H1 (cell line): ENCODE measurements around the gene CRYBG1. TPM values are rescaled to one million over a fixed set of nuclear protein-coding genes. Genes with fewer than 3 reads are reported as not detected.

Experiments
- CTCF ChIA-PET: fragments of 300-600 bp; sonication (Branson Sonifier 250); formaldehyde crosslinking; loops from one replicate; lab custom pipeline; 2021; ENCODE audit not compliant: partially characterized antibody; lab: Charles Lee
- POLR2A ChIA-PET: fragments of 300-600 bp; sonication (Branson Sonifier 250); formaldehyde crosslinking; loops from one replicate; lab custom pipeline; 2021; ENCODE audit warnings: inconsistent platforms; ENCODE audit not compliant: partially characterized antibody; lab: Charles Lee
- DNase-seq, 2 experiments: peaks; one replicate each; pipeline versions ENCODE4 v3.0.0 to v3.0.0-alpha.2; 2010 to 2022; ENCODE audit warnings: low spot score in 2 of 2, low read depth in 1 of 2, mixed read lengths in 1 of 2
- FAIRE-seq: peaks from 2 replicates; lab custom pipeline; 2011; peaks lifted over from hg19 to GRCh38; lab: Jason Lieb, UNC
- H2AFZ ChIP-seq: 2 replicates; pipeline ENCODE4 v1.8.1; 2012; ENCODE audit warnings: low read length, inconsistent platforms
- H2AK5ac ChIP-seq: 2 replicates; pipeline ENCODE4 v1.6.1; 2013; ENCODE audit warnings: low read depth, low read length
- H2BK120ac ChIP-seq: replicated peaks from 2 replicates; pipeline ENCODE3; 2013; ENCODE audit warnings: low read depth, low read length, inconsistent platforms
- H2BK12ac ChIP-seq: 2 replicates; pipeline ENCODE4 v1.6.1; 2013; ENCODE audit warnings: low read depth, low read length
- H2BK15ac ChIP-seq: 2 replicates; pipeline ENCODE4 v1.6.1; 2013; ENCODE audit warnings: low read length
- H2BK20ac ChIP-seq: 2 replicates; pipeline ENCODE4 v1.6.1; 2013; ENCODE audit warnings: low read length
- H2BK5ac ChIP-seq: 2 replicates; pipeline ENCODE4 v1.6.1; 2013; ENCODE audit warnings: low read depth, low read length
- H3K14ac ChIP-seq: 2 replicates; pipeline ENCODE4 v1.6.1; 2013; ENCODE audit warnings: inconsistent platforms; ENCODE audit not compliant: insufficient read length
- H3K18ac ChIP-seq: 2 replicates; pipeline ENCODE4 v1.6.1; 2013; ENCODE audit warnings: low read length; ENCODE audit errors: extremely low read depth
- H3K23ac ChIP-seq: 2 replicates; pipeline ENCODE4 v1.6.1; 2013; ENCODE audit warnings: inconsistent platforms; ENCODE audit not compliant: insufficient read length
- H3K23me2 ChIP-seq: 2 replicates; pipeline ENCODE4 v1.6.1; 2013; ENCODE audit warnings: low read depth, low read length
- H3K27ac ChIP-seq: 2 replicates; pipeline ENCODE4 v1.6.1; 2011; ENCODE audit warnings: low read depth, low read length, inconsistent platforms
- H3K27me3 ChIP-seq, 4 experiments: replicated peaks in 1 of 4; 1 replicate in 1 of 4; 2 replicates in 3 of 4; pipeline versions ENCODE4 v1.6.1 to v1.8.1; 2011 to 2013; ENCODE audit warnings: low read length in 3 of 4, mild to moderate bottlenecking in 3 of 4, inconsistent platforms in 2 of 4, mixed read lengths in 2 of 4, moderate library complexity in 1 of 4; ENCODE audit not compliant: control insufficient read depth in 3 of 4, insufficient read depth in 3 of 4; ENCODE audit errors: extremely low read depth in 1 of 4
- H3K36me3 ChIP-seq, 4 experiments: 2 replicates each; pipeline versions ENCODE4 v1.6.1 to v1.8.1; 2011 to 2013; ENCODE audit warnings: mild to moderate bottlenecking in 4 of 4, low read length in 3 of 4, moderate library complexity in 2 of 4, control low read depth in 1 of 4, inconsistent platforms in 1 of 4; ENCODE audit not compliant: insufficient read depth in 4 of 4, control insufficient read depth in 2 of 4
- H3K4ac ChIP-seq: replicated peaks from 2 replicates; pipeline ENCODE3; 2013; ENCODE audit warnings: low read length, low read depth, mixed read lengths, inconsistent platforms; ENCODE audit not compliant: insufficient read length
- H3K4me1 ChIP-seq, 4 experiments: replicated peaks in 1 of 4; 1 replicate in 1 of 4; 2 replicates in 3 of 4; pipeline versions ENCODE4 v1.6.1 to v1.8.1; 2011 to 2013; ENCODE audit warnings: low read length in 3 of 4, inconsistent platforms in 2 of 4, mixed read lengths in 1 of 4; ENCODE audit not compliant: insufficient read depth in 4 of 4, control insufficient read depth in 3 of 4
- H3K4me2 ChIP-seq, 2 experiments: 2 replicates each; pipeline versions ENCODE4 v1.6.1 to v1.8.1; 2011 to 2013; ENCODE audit warnings: low read depth in 2 of 2, low read length in 2 of 2, control low read depth in 1 of 2, inconsistent platforms in 1 of 2, mild to moderate bottlenecking in 1 of 2; ENCODE audit not compliant: insufficient read depth in 1 of 2
- H3K4me3 ChIP-seq, 4 experiments: fragments of 200-600, 300-600 bp in 1 of 4; sonication (generic), shearing (Covaris generic), sonication (Bioruptor Twin) in 1 of 4; 2 replicates each; pipeline versions ENCODE4 v1.5.1 to v1.8.1; 2011 to 2016; ENCODE audit warnings: low read length in 4 of 4, low read depth in 3 of 4, control low read depth in 2 of 4, inconsistent platforms in 2 of 4, mild to moderate bottlenecking in 2 of 4, mixed read lengths in 1 of 4, moderate library complexity in 1 of 4; ENCODE audit not compliant: insufficient read depth in 2 of 4; ENCODE audit errors: extremely low read depth in 1 of 4
- H3K56ac ChIP-seq: replicated peaks from 2 replicates; pipeline ENCODE3; 2013; ENCODE audit warnings: low read depth, mild to moderate bottlenecking, mixed read lengths, low read length, inconsistent platforms; ENCODE audit not compliant: insufficient read length
- H3K79me1 ChIP-seq: 2 replicates; pipeline ENCODE4 v1.6.1; 2013; ENCODE audit warnings: low read depth, low read length, control low read depth
- H3K79me2 ChIP-seq, 2 experiments: 2 replicates each; pipeline versions ENCODE4 v1.6.1 to v1.8.1; 2012 to 2013; ENCODE audit warnings: low read length in 2 of 2, mild to moderate bottlenecking in 2 of 2, inconsistent platforms in 1 of 2; ENCODE audit not compliant: insufficient read depth in 2 of 2, control insufficient read depth in 1 of 2
- H3K9ac ChIP-seq, 4 experiments: replicated peaks in 1 of 4; 1 replicate in 1 of 4; 2 replicates in 3 of 4; pipeline versions ENCODE4 v1.6.1 to v1.8.1; 2011 to 2013; ENCODE audit warnings: low read depth in 3 of 4, low read length in 3 of 4, control low read depth in 2 of 4, mild to moderate bottlenecking in 2 of 4, moderate library complexity in 2 of 4, inconsistent platforms in 1 of 4; ENCODE audit errors: extremely low read depth in 1 of 4
- H3K9me3 ChIP-seq, 2 experiments: 2 replicates each; pipeline versions ENCODE4 v1.6.1 to v1.8.1; 2012 to 2013; ENCODE audit warnings: mild to moderate bottlenecking in 2 of 2, moderate library complexity in 2 of 2, control low read depth in 1 of 2, inconsistent platforms in 1 of 2, low read depth in 1 of 2, low read length in 1 of 2, mixed read lengths in 1 of 2; ENCODE audit not compliant: insufficient read depth in 2 of 2
- H4K20me1 ChIP-seq, 2 experiments: replicated peaks in 1 of 2; 2 replicates each; pipeline versions ENCODE3 to v1.8.1; 2011 to 2013; ENCODE audit warnings: inconsistent platforms in 2 of 2, low read length in 2 of 2, mild to moderate bottlenecking in 1 of 2; ENCODE audit not compliant: insufficient read depth in 2 of 2, control insufficient read depth in 1 of 2
- H4K5ac ChIP-seq: 2 replicates; pipeline ENCODE4 v1.6.1; 2013; ENCODE audit warnings: low read length, low read depth, mixed read lengths, inconsistent platforms; ENCODE audit not compliant: insufficient read length
- H4K8ac ChIP-seq: 2 replicates; pipeline ENCODE4 v1.8.0; 2013; ENCODE audit warnings: mild to moderate bottlenecking, moderate library complexity, low read length, inconsistent platforms; ENCODE audit not compliant: insufficient read depth; ENCODE audit errors: extremely low read depth
- H4K91ac ChIP-seq: replicated peaks from 2 replicates; pipeline ENCODE3; 2013; ENCODE audit warnings: low read length, mixed read lengths, inconsistent platforms; ENCODE audit not compliant: insufficient read length
- ATF3 ChIP-seq: IDR thresholded peaks from 2 replicates; pipeline ENCODE4 v1.6.1; 2011; ENCODE audit warnings: low read depth, mild to moderate bottlenecking, low read length; ENCODE audit not compliant: insufficient read depth
- GTF2F1 ChIP-seq: IDR thresholded peaks from 2 replicates; pipeline ENCODE4 v1.6.1; 2012; ENCODE audit warnings: low read depth, low read length, improper control_type of control experiment, borderline replicate concordance
- HDAC6 ChIP-seq: IDR thresholded peaks from one replicate; pipeline ENCODE4 v1.7.1; 2012; ENCODE audit warnings: low read depth, mild to moderate bottlenecking, inconsistent platforms, low read length, moderate library complexity
- MAX ChIP-seq: IDR thresholded peaks from 2 replicates; pipeline ENCODE4 v1.6.1; 2012; ENCODE audit warnings: inconsistent platforms
- ZNF274 ChIP-seq: IDR thresholded peaks from 2 replicates; pipeline ENCODE4 v1.7.0; 2012; ENCODE audit warnings: low read length, borderline replicate concordance; ENCODE audit errors: extremely low read depth
- WGBS, 2 experiments: shearing (Covaris generic) in 1 of 2; methylation state at CpG; one replicate each; pipeline versions ENCODE4 v1.1.6 to v1.1.7; 2013 to 2015; ENCODE audit warnings: low lambda C conversion rate in 2 of 2, mixed read lengths in 2 of 2, inconsistent platforms in 1 of 2, low coverage in 1 of 2, missing lambda C conversion rate in 1 of 2; ENCODE audit not compliant: insufficient replicate concordance in 2 of 2, insufficient coverage in 1 of 2, insufficient read length in 1 of 2; ENCODE audit errors: extremely low coverage in 1 of 2, missing lambda C conversion rate in 1 of 2; 5-methylcytosine and 5-hydroxymethylcytosine counted together
- polyA plus RNA-seq, 7 experiments: library from polyadenylated mRNA; depleted of rRNA in 3 of 7; stranded (reverse) in 5 of 7; unstranded in 2 of 7; fragments of >200 nt in 5 of 7; fragments of 200-250 nt in 2 of 7; gene quantifications; 1 replicate in 5 of 7; 2 replicates in 1 of 7; 4 replicates in 1 of 7; pipeline versions ENCODE4 v1.2.1 to v1.2.3, GENCODE V29; 2011 to 2013; ENCODE audit warnings: missing spikeins in 2 of 7, mixed read lengths in 2 of 7
- total RNA-seq: library from RNA; stranded (reverse); fragmentation: NEBNext Ultra II Directional; extraction: Animal tissue kit (Norgen Biotek cat#: 25700); gene quantifications from 2 replicates; pipeline ENCODE4 v1.2.1, GENCODE V29; 2021

Gene CRYBG1
- total and polyA plus RNA-seq, 2 of the 8 experiments (the other 6 are each of a cell fraction or from before 2014, with no cell fraction given) = 2.2 to 11.6 TPM

GRCh38 chr6:106316375-106316766, 44.1 kb upstream of the CRYBG1 start:
- H3K23ac ChIP-seq = no peak overlapping the region
- ChIA-PET POLR2A (interaction anchor here (0.8 kb wide), 1 partner anchor 13 kb away, joined by 3 read pairs; no protein-coding TSS in a partner anchor), CTCF (no interaction called here)
- no peaks in the 10 kb centered on the region for H3K9me3 ChIP-seq
- no peak overlapping the region for H2BK20ac ChIP-seq
- no peak overlapping the region for H2BK120ac ChIP-seq
- H2BK5ac ChIP-seq = no peak overlapping the region
- H4K20me1 ChIP-seq = peaks cover 0 to 3% of the 10 kb centered on the region in 2 experiments
- H2BK15ac ChIP-seq = no peak overlapping the region
- no peak overlapping the region for H4K5ac ChIP-seq
- WGBS, 2 experiments = 90% methylated on average over 3 of the region's 3 CpGs; no CpG with 5 or more reads in 1 of the 2 experiments
- no peak overlapping the region for H3K4me2 ChIP-seq
- H3K56ac ChIP-seq = no peak overlapping the region
- H3K36me3 ChIP-seq = peaks cover 2 to 26% (median 11%) of the 10 kb centered on the region in 4 experiments; a peak in 4 of 8 replicates
- no peaks in the 10 kb centered on the region for H3K27me3 ChIP-seq
- H2BK12ac ChIP-seq = no peak overlapping the region
- DNase-seq (no peak), FAIRE-seq (no peak)
- no peak overlapping the region for H3K9ac ChIP-seq
- H3K18ac ChIP-seq = no peak overlapping the region
- no peak overlapping the region for H4K91ac ChIP-seq
- H3K4me1 ChIP-seq = no peaks in the 10 kb centered on the region
- no peak overlapping the region for H3K4me3 ChIP-seq
- no peak overlapping the region for H4K8ac ChIP-seq
- H3K79me1 ChIP-seq = no peaks in the 10 kb centered on the region; the same call in 1 of the 2 replicates
- H2AK5ac ChIP-seq = no peak overlapping the region
- no peak overlapping the region for H3K14ac ChIP-seq
- no peak overlapping the region for H2AFZ ChIP-seq
- no peak overlapping the region for H3K4ac ChIP-seq
- H3K23me2 ChIP-seq = no peaks in the 10 kb centered on the region
- peaks cover 0 to 79% of the 10 kb centered on the region in 2 experiments; a peak in 2 of 4 replicates for H3K79me2 ChIP-seq
- H3K27ac ChIP-seq = no peak overlapping the region
- TF ChIP-seq HDAC6 (no peak), MAX (no peak), ATF3 (no peak), ZNF274 (no peak), GTF2F1 (no peak)
